WTC11 (cell line): ENCODE measurements around the gene EGFR. TPM values are rescaled to one million over a fixed set of nuclear protein-coding genes. Genes with fewer than 3 reads are reported as not detected.

ENCODE experiments used
- ATAC-seq: fragments of 200-7000 bp; cut with Tn5 transposase; 2 replicates; pipeline ENCODE4 v1.10.0; 2021; ENCODE audit warnings: mild to moderate bottlenecking, moderate library complexity
- CTCF ChIA-PET: fragments of 300-600 bp; sonication (Branson Sonifier 250); formaldehyde crosslinking; loops from one replicate; lab custom pipeline; 2021; ENCODE audit warnings: antibody characterized with exemption; lab: Charles Lee
- POLR2A ChIA-PET: fragments of 350-600 bp; sonication (Branson Sonifier 250); formaldehyde crosslinking; loops from one replicate; lab custom pipeline; 2021; ENCODE audit warnings: antibody characterized with exemption; lab: Charles Lee
- DNase-seq: peaks from one replicate; pipeline ENCODE4 v3.0.0; 2021; ENCODE audit warnings: low spot score
- H3K27ac Mint-ChIP-seq: 2 replicates; pipeline ENCODE4 v1.8.0; 2021; ENCODE audit warnings: mixed read lengths
- H3K27me3 Mint-ChIP-seq: 2 replicates; pipeline ENCODE4 v1.8.0; 2021; ENCODE audit warnings: low read depth, mild to moderate bottlenecking, moderate library complexity, mixed read lengths
- H3K36me3 Mint-ChIP-seq: 2 replicates; pipeline ENCODE4 v1.8.0; 2021; ENCODE audit warnings: mixed read lengths
- H3K4me1 Mint-ChIP-seq: 2 replicates; pipeline ENCODE4 v1.8.0; 2022; ENCODE audit warnings: mixed read lengths
- H3K4me3 Mint-ChIP-seq: 2 replicates; pipeline ENCODE4 v1.8.0; 2021; ENCODE audit warnings: mild to moderate bottlenecking, moderate library complexity, mixed read lengths
- H3K9me3 Mint-ChIP-seq: 2 replicates; pipeline ENCODE4 v1.8.0; 2021; ENCODE audit warnings: mixed read lengths
- CREB1 ChIP-seq: sonication (generic); formaldehyde crosslinking; IDR thresholded peaks from 2 replicates; pipeline ENCODE4 v1.8.0; 2023; ENCODE audit warnings: mild to moderate bottlenecking, missing genetic modification reagents
- E2F5 ChIP-seq: sonication (generic); formaldehyde crosslinking; IDR thresholded peaks from 2 replicates; pipeline ENCODE4 v1.8.1; 2022; ENCODE audit warnings: mild to moderate bottlenecking, moderate library complexity, missing genetic modification reagents
- GTF2I ChIP-seq: fragments of 250-450 bp; sonication (Bioruptor Pico); conservative IDR thresholded peaks from 2 replicates; pipeline ENCODE4 v1.4.0; 2021; ENCODE audit warnings: mild to moderate bottlenecking
- HMGA2 ChIP-seq: fragments of 250-450 bp; sonication (Bioruptor Pico); IDR thresholded peaks from 2 replicates; pipeline ENCODE4 v1.4.0; 2021; ENCODE audit warnings: mild to moderate bottlenecking, moderate library complexity
- HMGXB4 ChIP-seq: sonication (generic); formaldehyde crosslinking; IDR thresholded peaks from 2 replicates; pipeline ENCODE4 v1.8.1; 2023; ENCODE audit warnings: mild to moderate bottlenecking, moderate library complexity, missing genetic modification reagents
- NFATC4 ChIP-seq: fragments of 250-450 bp; sonication (Bioruptor Pico); IDR thresholded peaks from 2 replicates; pipeline ENCODE4 v1.9.0; 2021; ENCODE audit warnings: mild to moderate bottlenecking
- NR1H2 ChIP-seq: sonication (generic); formaldehyde crosslinking; IDR thresholded peaks from 2 replicates; pipeline ENCODE4 v1.9.0; 2021; ENCODE audit warnings: mild to moderate bottlenecking, moderate library complexity, missing genetic modification reagents
- OVOL2 ChIP-seq: fragments of 250-450 bp; sonication (Bioruptor Pico); IDR thresholded peaks from 2 replicates; pipeline ENCODE4 v1.9.0; 2021; ENCODE audit warnings: mild to moderate bottlenecking, borderline replicate concordance
- PRDM15 ChIP-seq: sonication (generic); formaldehyde crosslinking; IDR thresholded peaks from 2 replicates; pipeline ENCODE4 v1.8.0; 2022; ENCODE audit warnings: missing genetic modification reagents
- RELA ChIP-seq: sonication (generic); formaldehyde crosslinking; IDR thresholded peaks from 2 replicates; pipeline ENCODE4 v1.8.1; 2022; ENCODE audit warnings: missing genetic modification reagents, mild to moderate bottlenecking, borderline replicate concordance
- SMAD3 ChIP-seq: sonication (generic); formaldehyde crosslinking; IDR thresholded peaks from 2 replicates; pipeline ENCODE4 v1.8.0; 2022; ENCODE audit warnings: missing genetic modification reagents, mild to moderate bottlenecking, borderline replicate concordance
- SP1 ChIP-seq: sonication (generic); formaldehyde crosslinking; conservative IDR thresholded peaks from 2 replicates; pipeline ENCODE4 v1.8.1; 2022; ENCODE audit warnings: missing genetic modification reagents
- TEAD4 ChIP-seq: sonication (generic); formaldehyde crosslinking; IDR thresholded peaks from 2 replicates; pipeline ENCODE4 v1.8.0; 2022; ENCODE audit warnings: mild to moderate bottlenecking, missing genetic modification reagents
- ZBTB21 ChIP-seq: sonication (generic); formaldehyde crosslinking; IDR thresholded peaks from 2 replicates; pipeline ENCODE4 v1.8.1; 2023; ENCODE audit warnings: mild to moderate bottlenecking, missing genetic modification reagents, borderline replicate concordance
- ZBTB43 ChIP-seq: sonication (generic); formaldehyde crosslinking; IDR thresholded peaks from 2 replicates; pipeline ENCODE4 v1.8.1; 2023; ENCODE audit warnings: mild to moderate bottlenecking, missing genetic modification reagents
- ZNF232 ChIP-seq: sonication (generic); formaldehyde crosslinking; IDR thresholded peaks from 2 replicates; pipeline ENCODE4 v1.8.0; 2022; ENCODE audit warnings: mild to moderate bottlenecking, missing genetic modification reagents
- ZNF416 ChIP-seq: fragments of 250-450 bp; sonication (Bioruptor Pico); IDR thresholded peaks from 2 replicates; pipeline ENCODE4 v1.9.0; 2021; ENCODE audit warnings: mild to moderate bottlenecking, inconsistent platforms
- ZNF425 ChIP-seq: fragments of 250-450 bp; sonication (Bioruptor Pico); conservative IDR thresholded peaks from 2 replicates; pipeline ENCODE4 v1.9.0; 2021; ENCODE audit warnings: mild to moderate bottlenecking
- total RNA-seq: library from RNA; stranded (reverse); gene quantifications from 3 replicates; pipeline ENCODE4 v1.2.3, GENCODE V29; 2021
- TF ChIP-seq, protein P1 (sequence below): sonication (generic); formaldehyde crosslinking; IDR thresholded peaks from 2 replicates; pipeline ENCODE4 v1.8.1; 2022; ENCODE audit warnings: missing genetic modification reagents, borderline replicate concordance
- TF ChIP-seq, protein P2 (sequence below): sonication (generic); formaldehyde crosslinking; IDR thresholded peaks from 2 replicates; pipeline ENCODE4 v1.8.0; 2022; ENCODE audit warnings: mild to moderate bottlenecking, missing genetic modification reagents

The EGFR gene
- total RNA-seq, 1 experiment from 2014 or later, result 5.9 TPM

GRCh38 chr7:55212838-55213237, 194.0 kb downstream of the EGFR start:
- POLR2A ChIA-PET, result no interaction called here
- DNase-seq, result no peak
- Mint-ChIP-seq H3K4me1 (peaks cover 18% of the 10 kb centered on the region), H3K9me3 (no peaks in the 10 kb centered on the region), H3K27me3 (no peaks in the 10 kb centered on the region), H3K4me3 (no peak overlapping the region), H3K36me3 (no peaks in the 10 kb centered on the region), H3K27ac (no peak overlapping the region)
- ATAC-seq, result peak; percentile 40
- CTCF ChIA-PET, result interaction anchor here (0.9 to 6.5 kb wide), 3 partner anchors 42 to 424 kb away, joined by 3 to 36 read pairs (median 3); no protein-coding TSS in a partner anchor
- TF ChIP-seq, protein P1, sequence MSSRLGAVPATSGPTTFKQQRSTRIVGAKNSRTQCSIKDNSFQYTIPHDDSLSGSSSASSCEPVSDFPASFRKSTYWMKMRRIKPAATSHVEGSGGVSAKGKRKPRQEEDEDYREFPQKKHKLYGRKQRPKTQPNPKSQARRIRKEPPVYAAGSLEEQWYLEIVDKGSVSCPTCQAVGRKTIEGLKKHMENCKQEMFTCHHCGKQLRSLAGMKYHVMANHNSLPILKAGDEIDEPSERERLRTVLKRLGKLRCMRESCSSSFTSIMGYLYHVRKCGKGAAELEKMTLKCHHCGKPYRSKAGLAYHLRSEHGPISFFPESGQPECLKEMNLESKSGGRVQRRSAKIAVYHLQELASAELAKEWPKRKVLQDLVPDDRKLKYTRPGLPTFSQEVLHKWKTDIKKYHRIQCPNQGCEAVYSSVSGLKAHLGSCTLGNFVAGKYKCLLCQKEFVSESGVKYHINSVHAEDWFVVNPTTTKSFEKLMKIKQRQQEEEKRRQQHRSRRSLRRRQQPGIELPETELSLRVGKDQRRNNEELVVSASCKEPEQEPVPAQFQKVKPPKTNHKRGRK (CRISPR knock-in tag), result no peak
- TF ChIP-seq E2F5 (CRISPR knock-in tag) (no peak), CREB1 (CRISPR knock-in tag) (no peak), HMGXB4 (no peak), SP1 (CRISPR knock-in tag) (no peak), ZNF232 (no peak), SMAD3 (CRISPR knock-in tag) (no peak), ZBTB21 (CRISPR knock-in tag) (no peak), ZBTB43 (CRISPR knock-in tag) (no peak), TEAD4 (CRISPR knock-in tag) (no peak), GTF2I (no peak), RELA (CRISPR knock-in tag) (no peak), NR1H2 (CRISPR knock-in tag) (no peak), ZNF416 (CRISPR knock-in tag) (no peak), HMGA2 (CRISPR knock-in tag) (no peak), ZNF425 (CRISPR knock-in tag) (no peak), NFATC4 (CRISPR knock-in tag) (no peak)
- TF ChIP-seq, protein P2, sequence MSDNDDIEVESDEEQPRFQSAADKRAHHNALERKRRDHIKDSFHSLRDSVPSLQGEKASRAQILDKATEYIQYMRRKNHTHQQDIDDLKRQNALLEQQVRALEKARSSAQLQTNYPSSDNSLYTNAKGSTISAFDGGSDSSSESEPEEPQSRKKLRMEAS (CRISPR knock-in tag), result no peak

GRCh38 chr7:55214707-55215106, 195.9 kb downstream of the EGFR start:
- Mint-ChIP-seq H3K27me3 (no peaks in the 10 kb centered on the region), H3K27ac (no peak overlapping the region), H3K4me1 (peaks cover 14% of the 10 kb centered on the region), H3K9me3 (no peaks in the 10 kb centered on the region), H3K36me3 (no peaks in the 10 kb centered on the region), H3K4me3 (no peak overlapping the region)
- ATAC-seq (no peak), DNase-seq (no peak)
- POLR2A ChIA-PET, result no interaction called here
- CTCF ChIA-PET, result interaction anchor here (6.5 kb wide), 1 partner anchor 40 kb away, joined by 36 read pairs; no protein-coding TSS in a partner anchor
- TF ChIP-seq PRDM15 (CRISPR knock-in tag), result no peak
- TF ChIP-seq OVOL2, result no peak
